ENCODE data around the gene CREB1. TPM values are rescaled to one million over a fixed set of nuclear protein-coding genes. Genes with fewer than 3 reads are reported as not detected.

The CREB1 gene
- total and polyA plus RNA-seq, 12 donors = 3.2 to 77.8 (median 41.3) TPM

DNA sequence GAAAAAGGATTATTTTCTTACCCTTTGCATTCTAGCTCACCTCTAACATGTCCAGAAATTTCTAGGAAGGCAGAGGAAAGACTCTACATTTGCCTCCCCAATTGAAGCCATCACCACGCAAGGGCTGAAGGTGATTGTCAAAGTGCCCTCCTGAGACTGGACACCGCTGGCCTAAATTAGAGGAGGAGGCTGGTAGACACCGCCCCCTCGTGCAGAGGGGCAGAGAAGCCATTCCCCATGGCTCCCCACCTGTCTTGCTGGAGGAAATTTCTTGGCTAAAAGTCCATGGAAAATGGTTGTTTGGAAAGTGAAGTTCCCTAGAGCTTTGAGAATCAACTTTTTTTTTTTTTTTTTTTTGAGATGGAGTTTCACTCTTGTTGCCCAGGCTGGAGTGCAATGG, 31.3 kb upstream of the CREB1 start:
- 60 to 86% (median 81%) methylated on average over 4 of the region's 4 CpGs for WGBS, 4 donors
- Histone ChIP-seq H3K27ac (no peak overlapping the region), H3K27me3 (no peaks in the 10 kb centered on the region), H3K9me3 (replicated peaks in 1 of 3) (no peaks in the 10 kb centered on the region), H3K4me1 (replicated peaks in 1 of 2) (no peaks in the 10 kb centered on the region), H3K36me3 (replicated peaks in 1 of 2) (no peaks in the 10 kb centered on the region), H3K4me3 (no peak overlapping the region)
- intact Hi-C loops (cut with DNase I) = no loop called here
- TF ChIP-seq POLR2A (IDR thresholded peaks at IDR 0.05) (no peak), CTCF (IDR thresholded peaks at IDR 0.05) (no peak)
- no peak for DNase-seq

DNA sequence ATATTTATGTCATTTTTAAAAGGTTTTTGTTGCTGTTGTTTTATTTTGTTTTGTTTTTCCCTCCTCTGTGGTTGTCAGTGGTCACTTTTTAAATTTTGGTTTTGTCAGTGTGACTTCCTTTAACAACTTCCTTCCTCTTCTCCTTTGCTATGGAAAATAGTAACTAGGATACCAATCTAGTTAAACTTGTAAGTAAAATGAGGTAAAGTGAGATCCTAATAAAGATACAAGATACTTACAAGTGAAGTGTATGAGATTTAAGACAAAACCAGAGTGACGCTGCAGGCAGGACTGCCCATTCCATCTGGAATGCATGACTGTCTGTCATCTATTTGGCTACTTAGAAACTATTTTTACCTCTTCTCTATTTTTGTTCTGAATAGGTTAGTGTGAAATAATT, 30.6 kb upstream of the CREB1 start:
- H3K27ac ChIP-seq = no peak overlapping the region
- H3K9me3 ChIP-seq (replicated peaks in 1 of 3) = no peaks in the 10 kb centered on the region
- intact Hi-C loops (cut with DNase I) = no loop called here
- no peaks in the 10 kb centered on the region for H3K4me1 ChIP-seq (replicated peaks in 1 of 2)
- H3K36me3 ChIP-seq (replicated peaks in 1 of 2) = no peaks in the 10 kb centered on the region
- TF ChIP-seq POLR2A (IDR thresholded peaks at IDR 0.05) (no peak), CTCF (IDR thresholded peaks at IDR 0.05) (no peak)
- DNase-seq = no peak
- no peak overlapping the region for H3K4me3 ChIP-seq
- 68 to 74% (median 73%) methylated on average over 1 of the region's 1 CpG for WGBS, 4 donors
- H3K27me3 ChIP-seq = no peaks in the 10 kb centered on the region

DNA sequence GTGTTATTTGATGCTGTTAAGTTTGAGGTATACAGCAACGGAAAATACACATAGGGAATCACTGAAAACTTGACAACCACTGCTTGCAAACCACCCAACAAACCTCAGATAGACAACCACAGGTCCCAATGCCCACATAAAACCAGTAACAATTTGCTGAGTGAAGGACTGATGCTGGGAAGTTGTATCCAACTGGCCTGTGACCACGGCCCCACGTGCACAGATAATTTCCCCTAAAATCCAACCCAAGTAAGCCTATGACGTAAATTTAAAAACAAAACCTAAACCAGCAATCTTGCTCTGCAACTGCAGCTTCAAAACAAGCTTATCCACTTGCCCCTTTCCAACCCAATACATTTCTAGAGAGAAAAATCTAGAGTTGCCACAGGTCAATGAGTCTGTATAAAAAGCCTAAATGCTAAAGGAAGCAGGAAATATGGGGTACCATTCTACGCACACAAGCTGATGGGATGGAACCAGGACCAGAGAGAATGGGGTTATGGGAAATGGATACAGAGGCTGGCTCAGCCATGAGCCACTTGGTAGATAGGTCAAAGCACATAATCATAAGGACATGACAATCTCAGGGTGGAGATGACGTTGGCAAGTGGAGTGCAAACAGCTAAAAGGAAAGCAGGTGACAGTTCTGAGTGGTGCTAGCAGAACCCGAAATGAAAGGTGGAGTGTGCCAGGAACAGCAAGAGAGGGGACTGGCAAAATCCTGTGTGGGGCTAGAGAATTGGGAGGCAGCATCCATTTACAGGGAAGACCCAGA, 27.8 kb upstream of the CREB1 start:
- Histone ChIP-seq H3K27me3 (no peaks in the 10 kb centered on the region), H3K36me3 (replicated peaks in 1 of 2) (no peaks in the 10 kb centered on the region), H3K4me1 (replicated peaks in 1 of 2) (peaks cover 0 to 17% of the 10 kb centered on the region in 2 donors), H3K4me3 (no peak overlapping the region), H3K9me3 (replicated peaks in 1 of 3) (no peaks in the 10 kb centered on the region), H3K27ac (peak overlapping the region in 1 of 5 donors; percentile 38)
- intact Hi-C loops (cut with DNase I) = no loop called here
- no peak for TF ChIP-seq CTCF (IDR thresholded peaks at IDR 0.05)
- no peak for TF ChIP-seq POLR2A (IDR thresholded peaks at IDR 0.05)
- 84 to 90% (median 86%) methylated on average over 7 of the region's 7 CpGs for WGBS, 4 donors
- DNase-seq = peak in 1 of 7 donors; percentile 18

DNA sequence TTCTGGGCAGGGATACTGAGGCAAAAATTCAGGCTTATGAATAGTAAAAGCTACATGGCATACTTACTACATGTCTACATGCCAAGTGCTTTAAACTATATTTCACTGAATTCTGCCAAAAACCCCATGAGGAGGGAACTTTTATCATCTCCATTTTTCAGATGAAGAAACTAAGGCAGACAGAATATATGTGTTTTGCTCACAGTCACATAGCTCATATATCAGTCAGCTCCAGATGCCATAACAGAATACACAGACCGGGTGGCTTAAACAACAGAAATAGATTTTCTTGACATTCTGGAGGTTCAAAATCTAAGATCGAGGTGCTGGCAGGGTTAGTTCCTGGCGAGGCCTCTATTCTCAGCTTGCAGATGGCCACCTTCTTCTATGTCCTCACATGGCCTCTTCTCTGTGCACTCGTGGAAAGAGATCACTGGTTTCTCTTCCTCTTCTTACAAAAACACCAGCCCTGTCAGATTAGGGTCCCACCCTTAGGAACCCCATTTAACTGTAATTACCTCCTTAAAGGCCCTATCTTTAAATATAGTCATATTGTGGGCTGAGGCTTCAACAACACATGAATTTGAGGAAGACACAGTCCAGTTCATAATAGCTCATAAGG, 27.1 kb upstream of the CREB1 start:
- H3K4me1 ChIP-seq (replicated peaks in 1 of 2) = peaks cover 0 to 17% of the 10 kb centered on the region in 2 donors
- DNase-seq = no peak
- 73 to 84% (median 77%) methylated on average over 4 of the region's 4 CpGs for WGBS, 4 donors
- intact Hi-C loops (cut with DNase I) = no loop called here
- no peaks in the 10 kb centered on the region for H3K9me3 ChIP-seq (replicated peaks in 1 of 3)
- TF ChIP-seq CTCF (IDR thresholded peaks at IDR 0.05) (no peak), POLR2A (IDR thresholded peaks at IDR 0.05) (no peak)
- no peak overlapping the region for H3K4me3 ChIP-seq
- no peaks in the 10 kb centered on the region for H3K36me3 ChIP-seq (replicated peaks in 1 of 2)
- no peaks in the 10 kb centered on the region for H3K27me3 ChIP-seq
- H3K27ac ChIP-seq = peak overlapping the region in 1 of 5 donors; percentile 38

Data from adrenal gland (tissue), 12 donors.